HG03432 (cell line): Measurements from ENCODE around the gene CTAGE9.
"Not testable (repeated sequence)": the region's sequence is repeated elsewhere in the genome, so short reads cannot be mapped to it uniquely, and the experiment has no call there.

ENCODE experiments used
- ATAC-seq: cut with Tn5 transposase; IDR thresholded peaks from one replicate; pipeline ENCODE4 v1.9.1; 2021; ENCODE audit warnings: mild to moderate bottlenecking, moderate library complexity; ENCODE audit not compliant: unreplicated experiment

The CTAGE9 gene, protein sequence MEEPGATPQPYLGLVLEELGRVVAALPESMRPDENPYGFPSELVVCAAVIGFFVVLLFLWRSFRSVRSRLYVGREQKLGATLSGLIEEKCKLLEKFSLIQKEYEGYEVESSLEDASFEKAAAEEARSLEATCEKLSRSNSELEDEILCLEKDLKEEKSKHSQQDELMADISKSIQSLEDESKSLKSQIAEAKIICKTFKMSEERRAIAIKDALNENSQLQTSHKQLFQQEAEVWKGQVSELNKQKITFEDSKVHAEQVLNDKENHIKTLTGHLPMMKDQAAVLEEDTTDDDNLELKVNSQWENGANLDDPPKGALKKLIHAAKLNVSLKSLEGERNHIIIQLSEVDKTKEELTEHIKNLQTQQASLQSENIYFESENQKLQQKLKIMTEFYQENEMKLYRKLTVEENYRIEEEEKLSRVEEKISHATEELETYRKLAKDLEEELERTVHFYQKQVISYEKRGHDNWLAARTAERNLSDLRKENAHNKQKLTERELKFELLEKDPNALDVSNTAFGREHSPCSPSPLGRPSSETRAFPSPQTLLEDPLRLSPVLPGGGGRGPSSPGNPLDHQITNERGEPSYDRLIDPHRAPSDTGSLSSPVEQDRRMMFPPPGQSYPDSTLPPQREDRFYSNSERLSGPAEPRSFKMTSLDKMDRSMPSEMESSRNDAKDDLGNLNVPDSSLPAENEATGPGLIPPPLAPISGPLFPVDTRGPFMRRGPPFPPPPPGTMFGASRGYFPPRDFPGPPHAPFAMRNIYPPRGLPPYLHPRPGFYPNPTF

DNA sequence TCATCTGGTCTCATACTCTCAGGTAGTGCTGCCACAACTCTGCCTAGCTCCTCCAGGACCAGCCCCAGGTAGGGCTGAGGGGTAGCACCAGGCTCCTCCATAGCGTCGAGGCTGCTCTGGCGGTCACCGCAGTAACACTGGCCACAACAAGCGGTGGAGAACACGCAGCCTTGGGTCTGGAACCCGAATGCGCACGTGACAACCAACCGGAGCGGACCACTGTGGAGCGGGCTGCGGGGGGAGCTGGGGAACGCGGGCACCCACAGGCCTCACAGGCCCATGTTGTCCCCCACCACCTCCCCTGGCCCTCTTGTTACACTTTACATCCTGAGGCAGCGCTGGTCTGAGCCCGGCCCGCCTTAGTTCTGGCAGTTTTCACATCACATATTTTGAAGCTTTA lies at the start of gene CTAGE9:
CTAGE9 (minus strand) TSS at position 101 of the 400 bp plus-strand sequence; CDS start at position 101, 0 bp downstream.
- ATAC-seq: not testable (repeated sequence)

- no peak for ATAC-seq
These were observed 48.1 kb upstream of the CTAGE9 start for GRCh38 chr6:131758920-131759319.

GRCh38 chr6:131756039-131756438 lies 45.2 kb upstream of the CTAGE9 start:
- ATAC-seq: no peak

GRCh38 chr6:131755597-131755996 lies 44.8 kb upstream of the CTAGE9 start:
- no peak for ATAC-seq

DNA sequence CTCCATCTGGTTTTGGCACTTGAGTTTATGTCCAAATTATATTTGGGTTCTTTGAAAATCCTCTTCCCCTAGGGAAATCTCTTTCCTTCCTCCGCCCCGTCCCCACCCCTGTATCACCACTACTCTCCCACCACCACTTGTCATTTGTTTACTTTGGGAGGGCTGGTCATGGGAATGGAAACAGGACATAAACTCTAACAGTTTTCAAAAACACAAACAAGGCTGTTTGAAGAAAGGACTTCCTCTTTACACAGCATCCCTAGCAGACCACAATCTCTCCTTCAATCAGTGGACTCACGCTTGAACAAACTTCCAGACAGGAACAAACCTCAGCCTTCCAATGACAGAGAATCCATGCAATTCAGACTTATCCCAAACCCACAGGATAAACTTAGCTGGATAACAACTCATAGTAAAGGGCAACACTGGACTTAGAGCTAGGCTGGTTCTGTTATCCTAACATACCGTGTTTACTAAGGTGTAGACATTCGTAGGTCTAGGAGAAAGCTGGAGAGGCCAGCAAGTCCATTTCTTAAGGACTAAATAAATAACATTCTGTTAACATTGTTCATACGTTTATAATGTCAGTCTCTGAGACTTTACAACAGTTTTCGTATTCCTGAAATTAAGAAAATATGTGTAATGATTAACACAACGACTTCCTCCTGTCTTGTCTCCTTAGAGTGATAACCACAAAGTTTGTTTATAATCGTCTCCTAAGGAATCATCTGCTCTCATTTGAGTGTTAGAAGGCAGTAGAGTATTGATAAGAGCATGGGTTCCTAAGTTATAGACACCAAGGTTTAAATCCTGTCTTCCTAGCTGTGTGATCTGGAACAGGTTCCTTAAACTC lies 44.1 kb upstream of the CTAGE9 start:
- no peak for ATAC-seq

DNA sequence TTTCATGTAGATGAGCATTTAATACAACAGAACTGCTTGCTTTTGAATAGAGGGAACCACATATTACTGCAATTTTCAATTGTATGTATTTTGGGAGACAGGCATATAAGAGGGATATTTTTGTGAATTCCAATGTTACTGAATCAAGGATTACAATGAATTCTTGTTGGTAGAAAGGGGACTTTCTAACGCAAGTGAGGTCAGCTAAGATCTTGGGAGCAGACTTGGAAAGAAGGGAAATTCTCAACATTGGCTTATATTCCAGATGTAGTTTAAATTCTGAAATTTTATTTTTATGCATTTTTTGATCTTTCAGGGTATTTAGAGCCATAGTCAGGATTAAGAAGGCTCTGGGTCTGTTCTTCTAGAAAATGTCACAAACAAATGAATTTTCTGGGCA lies 43.3 kb upstream of the CTAGE9 start:
- ATAC-seq: no peak

GRCh38 chr6:131751012-131751715 lies 40.3 kb upstream of the CTAGE9 start:
- ATAC-seq: not testable (repeated sequence)

DNA sequence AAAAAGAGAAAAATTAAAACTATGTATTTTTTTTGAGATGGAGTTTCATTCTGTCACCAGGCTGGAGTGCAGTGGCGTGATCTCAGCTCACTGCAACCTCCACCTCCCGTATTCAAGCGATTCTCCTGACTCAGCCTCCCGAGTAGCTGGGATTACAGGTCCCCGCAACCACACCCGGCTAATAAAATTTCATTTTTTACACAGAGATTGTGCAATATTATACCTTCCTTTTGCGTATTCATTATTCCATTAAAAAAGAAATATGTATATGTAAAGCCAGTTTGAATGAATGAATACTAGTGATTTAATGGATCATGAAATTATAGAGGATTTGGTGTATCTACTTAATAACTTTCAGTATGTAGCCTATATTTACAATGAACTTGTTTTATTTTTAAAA lies 38.2 kb upstream of the CTAGE9 start:
- no peak for ATAC-seq

GRCh38 chr6:131747821-131748353 lies 37.1 kb upstream of the CTAGE9 start:
- ATAC-seq: no peak

DNA sequence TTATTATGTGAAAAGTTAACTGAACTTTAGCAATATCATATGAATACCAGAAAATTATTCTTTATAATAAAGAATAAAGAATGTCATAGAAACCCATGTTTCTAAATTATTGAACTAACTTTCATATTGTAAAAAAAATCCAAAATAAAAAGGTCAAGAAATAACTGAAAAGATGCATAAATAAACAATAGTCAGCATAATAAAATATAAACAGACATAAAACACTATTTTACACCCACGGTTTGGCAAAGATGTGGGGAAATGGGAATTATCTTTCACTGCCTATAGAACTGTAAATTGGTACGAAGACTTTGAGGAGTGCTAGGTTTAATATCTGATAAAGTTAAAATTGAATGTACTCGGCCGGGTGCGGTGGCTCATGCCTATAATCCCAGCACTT lies 34.7 kb upstream of the CTAGE9 start:
- ATAC-seq: no peak

DNA sequence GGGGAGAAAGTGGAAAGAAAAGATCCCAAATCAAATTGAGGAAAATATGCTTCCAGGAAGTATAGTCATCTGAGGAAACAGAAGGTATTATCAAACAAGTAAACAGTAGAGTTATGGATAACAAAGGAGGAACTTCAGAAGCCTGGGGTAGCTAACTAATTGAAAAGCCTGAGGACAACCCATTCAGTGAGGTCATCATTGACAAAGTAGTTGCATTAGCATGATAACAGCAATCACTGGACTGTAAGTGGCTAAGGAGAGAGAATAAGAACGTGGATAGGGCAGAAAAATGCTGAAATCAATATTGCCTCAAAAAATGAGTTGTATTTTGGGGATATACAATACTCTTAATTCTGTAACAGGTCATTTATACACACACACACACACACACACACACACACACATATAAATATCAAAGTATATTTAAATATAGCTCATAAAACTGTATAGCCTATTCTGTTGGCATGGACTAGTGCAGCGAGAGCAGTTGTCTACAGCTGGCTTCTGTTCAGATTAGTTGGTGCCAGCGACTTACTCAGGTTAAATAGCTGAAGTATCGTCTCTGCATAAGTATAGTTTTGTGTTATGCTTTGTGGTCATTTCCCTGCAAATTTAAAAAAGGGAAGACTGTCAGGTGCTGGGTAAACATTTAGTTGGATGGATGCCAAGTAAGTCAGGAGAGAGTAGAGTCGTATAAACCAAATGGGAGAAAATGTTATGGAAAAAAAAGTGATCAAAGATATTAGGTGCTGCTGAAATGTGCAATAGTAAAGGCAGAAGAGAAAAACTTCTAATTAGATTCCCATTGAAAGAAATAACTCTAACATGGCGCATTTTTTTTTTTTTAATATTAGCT lies 33.8 kb upstream of the CTAGE9 start:
- no peak for ATAC-seq

- no peak for ATAC-seq
These were observed 31.0 kb upstream of the CTAGE9 start for GRCh38 chr6:131741688-131742393.

GRCh38 chr6:131740161-131740560 lies 29.3 kb upstream of the CTAGE9 start:
- no peak for ATAC-seq

DNA sequence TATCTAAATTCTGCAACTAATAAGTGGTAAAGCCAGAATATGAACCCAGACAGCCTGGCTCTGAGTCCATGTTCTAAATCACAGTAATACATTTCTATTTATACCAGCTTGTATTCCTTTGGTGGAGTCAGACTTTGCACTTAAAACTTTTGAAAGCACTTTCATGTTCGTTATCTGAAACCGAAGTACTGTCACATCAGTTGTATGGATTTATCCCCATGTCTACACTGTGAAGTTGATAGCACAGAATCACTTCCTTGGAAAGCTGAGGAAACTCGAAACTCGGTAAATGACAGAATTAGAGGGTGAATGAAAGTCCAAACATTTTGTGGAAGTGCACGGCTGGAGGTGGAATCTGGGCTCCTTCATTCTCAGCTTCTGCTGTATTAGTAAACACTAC lies 28.3 kb upstream of the CTAGE9 start:
- ATAC-seq: no peak

- ATAC-seq: no peak
These were observed 26.0 kb upstream of the CTAGE9 start for GRCh38 chr6:131736811-131737210.

DNA sequence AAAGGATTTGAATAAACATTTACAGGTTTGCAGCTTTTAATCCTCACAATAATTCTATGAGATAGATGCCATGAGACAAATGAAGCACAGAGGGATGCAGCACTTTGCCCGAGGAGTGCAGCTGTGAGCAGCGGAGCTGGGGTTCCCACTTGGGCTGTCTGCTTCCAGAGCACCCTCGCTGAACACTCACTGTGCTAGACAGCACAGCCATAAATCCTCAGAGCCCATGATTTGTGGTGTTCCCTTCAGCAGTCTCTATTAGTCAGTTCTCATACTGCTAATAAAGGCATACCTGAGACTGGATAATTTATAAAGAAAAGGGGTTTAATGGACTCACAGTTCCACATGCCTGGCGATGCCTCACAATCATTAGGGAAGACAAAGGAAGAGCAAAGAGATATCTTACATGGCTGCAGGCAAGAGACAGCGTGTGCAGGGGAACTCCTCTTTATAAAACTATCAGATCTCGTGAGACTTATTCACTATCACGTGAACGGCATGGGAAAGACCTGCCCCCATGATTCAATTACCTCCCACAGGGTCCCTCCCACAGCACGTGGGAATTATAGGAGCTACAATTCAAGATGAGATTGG lies 25.3 kb upstream of the CTAGE9 start:
- no peak for ATAC-seq

- no peak for ATAC-seq
These were observed 22.7 kb upstream of the CTAGE9 start for GRCh38 chr6:131733376-131734016.

GRCh38 chr6:131731224-131731623 lies 20.4 kb upstream of the CTAGE9 start:
- ATAC-seq: no peak
